Right lobe of liver (tissue), 4 donors: ENCODE data around the gene HYOU1.

Experiments
- POLR2A ChIP-seq: fragments of 450-650 bp; IDR thresholded peaks from one replicate; pipeline ENCODE4 v1.6.1; 2017; ENCODE audit warnings: antibody characterized with exemption, mild to moderate bottlenecking
- TF ChIP-seq, protein P1 (sequence below), 4 donors: fragments of 200-600 bp in 3 of 4; fragments of 450-650 bp in 1 of 4; IDR thresholded peaks; one replicate each; pipeline versions ENCODE4 v1.5.1 to v1.8.0; 2016 to 2022; ENCODE audit warnings: antibody characterized with exemption in 4 of 4, mild to moderate bottlenecking in 2 of 4
- donor health status: DM: no; HTN: no; CAD: no.
- donor health status: DM: no; HTN: no; CAD: no.
- donor health status: DM: no; HTN: yes; CAD: no.

- TF ChIP-seq, protein P1, sequence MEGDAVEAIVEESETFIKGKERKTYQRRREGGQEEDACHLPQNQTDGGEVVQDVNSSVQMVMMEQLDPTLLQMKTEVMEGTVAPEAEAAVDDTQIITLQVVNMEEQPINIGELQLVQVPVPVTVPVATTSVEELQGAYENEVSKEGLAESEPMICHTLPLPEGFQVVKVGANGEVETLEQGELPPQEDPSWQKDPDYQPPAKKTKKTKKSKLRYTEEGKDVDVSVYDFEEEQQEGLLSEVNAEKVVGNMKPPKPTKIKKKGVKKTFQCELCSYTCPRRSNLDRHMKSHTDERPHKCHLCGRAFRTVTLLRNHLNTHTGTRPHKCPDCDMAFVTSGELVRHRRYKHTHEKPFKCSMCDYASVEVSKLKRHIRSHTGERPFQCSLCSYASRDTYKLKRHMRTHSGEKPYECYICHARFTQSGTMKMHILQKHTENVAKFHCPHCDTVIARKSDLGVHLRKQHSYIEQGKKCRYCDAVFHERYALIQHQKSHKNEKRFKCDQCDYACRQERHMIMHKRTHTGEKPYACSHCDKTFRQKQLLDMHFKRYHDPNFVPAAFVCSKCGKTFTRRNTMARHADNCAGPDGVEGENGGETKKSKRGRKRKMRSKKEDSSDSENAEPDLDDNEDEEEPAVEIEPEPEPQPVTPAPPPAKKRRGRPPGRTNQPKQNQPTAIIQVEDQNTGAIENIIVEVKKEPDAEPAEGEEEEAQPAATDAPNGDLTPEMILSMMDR (IDR thresholded peaks at IDR 0.05): no peak
- no peak for TF ChIP-seq POLR2A
Observed at GRCh38 chr11:119041821-119042514, 15.0 kb downstream of the HYOU1 start.
